Mesothelial cell of epicardium (in vitro differentiated cells): ENCODE data around the gene IGDCC3. TPM values are rescaled to one million over a fixed set of nuclear protein-coding genes. Genes with fewer than 3 reads are reported as not detected.

Experiments used
- DNase-seq, 2 experiments: peaks; one replicate each; pipeline ENCODE4 v3.0.0; 2021; ENCODE audit warnings: low spot score in 2 of 2; ENCODE audit not compliant: unreplicated experiment in 2 of 2
- H3K27ac Mint-ChIP-seq: 2 replicates; pipeline ENCODE4 v1.8.0; 2021; ENCODE audit warnings: mixed read lengths
- H3K27me3 Mint-ChIP-seq: 2 replicates; pipeline ENCODE4 v1.8.0; 2021; ENCODE audit warnings: low read depth, mixed read lengths
- H3K36me3 Mint-ChIP-seq: 2 replicates; pipeline ENCODE4 v1.8.0; 2021; ENCODE audit warnings: mixed read lengths
- H3K4me1 Mint-ChIP-seq: 2 replicates; pipeline ENCODE4 v1.8.0; 2021; ENCODE audit warnings: mixed read lengths
- H3K4me3 Mint-ChIP-seq: 2 replicates; pipeline ENCODE4 v1.8.0; 2021; ENCODE audit warnings: mild to moderate bottlenecking, moderate library complexity, mixed read lengths
- H3K9me3 Mint-ChIP-seq: 2 replicates; pipeline ENCODE4 v1.8.0; 2021; ENCODE audit warnings: mixed read lengths
- CTCF ChIP-seq: fragments of 200-600 bp; sonication (generic); IDR thresholded peaks from one replicate; pipeline ENCODE4 v1.5.0; 2021; ENCODE audit warnings: antibody characterized with exemption; ENCODE audit not compliant: unreplicated experiment
- total RNA-seq: library from RNA; stranded (reverse); gene quantifications from 3 replicates; pipeline ENCODE4 v1.2.1, GENCODE V29; 2021

Gene IGDCC3
- total RNA-seq, 1 donor from 2014 or later = 35.1 TPM

GRCh38 chr15:65337436-65338070, 40.2 kb downstream of the IGDCC3 start:
- Mint-ChIP-seq H3K4me3 (no peak overlapping the region), H3K27me3 (no peaks in the 10 kb centered on the region), H3K4me1 (peaks cover 47% of the 10 kb centered on the region), H3K27ac (peak overlapping the region; percentile 48), H3K9me3 (no peaks in the 10 kb centered on the region), H3K36me3 (no peaks in the 10 kb centered on the region)
- no peak for TF ChIP-seq CTCF
- no peak for DNase-seq

DNA sequence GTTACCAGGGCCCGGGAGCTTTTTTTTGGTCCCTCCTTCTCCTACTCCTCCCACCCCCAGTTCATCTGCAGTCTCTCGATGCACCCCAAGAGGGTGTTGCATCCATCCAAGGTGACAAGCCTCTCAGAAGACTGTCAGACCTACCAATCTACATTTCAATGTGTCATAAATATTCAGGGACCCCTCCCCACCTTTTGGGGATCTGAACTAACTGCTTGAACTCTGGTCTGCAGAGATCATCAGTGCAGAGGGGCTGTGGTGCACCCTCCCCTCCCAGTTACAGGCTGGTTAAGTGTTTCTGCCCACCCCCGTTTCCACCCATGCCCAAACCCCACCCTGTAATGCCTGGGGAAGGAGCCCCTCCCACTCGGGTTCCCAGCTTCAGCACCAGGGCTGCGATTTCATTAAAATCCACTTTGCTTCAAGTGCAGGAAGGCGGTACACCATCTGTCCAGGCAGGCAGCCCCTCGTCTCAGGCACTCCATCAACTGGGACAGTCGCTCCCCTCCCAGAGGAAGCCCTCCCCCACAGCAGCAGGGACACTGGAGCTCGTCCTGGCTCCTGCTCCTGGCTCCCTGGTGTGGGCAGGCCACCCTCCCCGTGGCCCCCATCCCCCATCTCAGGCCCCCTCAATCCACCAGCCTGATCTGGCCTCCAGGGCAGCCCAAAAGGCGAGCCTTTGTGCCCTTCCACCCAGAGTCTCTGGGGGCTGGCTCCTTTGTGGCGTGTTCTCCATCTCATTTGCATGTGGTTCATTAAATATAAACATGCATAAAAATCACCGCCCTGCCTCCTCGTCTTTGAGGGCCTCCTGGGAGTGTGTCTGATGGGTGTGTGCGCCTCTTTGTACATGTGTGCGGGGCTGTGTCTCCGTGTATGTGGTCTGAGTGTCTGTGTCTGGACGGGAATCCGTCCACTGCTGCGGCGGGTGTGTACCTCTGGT, 41.0 kb downstream of the IGDCC3 start:
- no peak for DNase-seq
- peaks cover 47% of the 10 kb centered on the region for H3K4me1 Mint-ChIP-seq
- H3K4me3 Mint-ChIP-seq = no peak overlapping the region
- no peaks in the 10 kb centered on the region for H3K9me3 Mint-ChIP-seq
- H3K36me3 Mint-ChIP-seq = peaks cover 2% of the 10 kb centered on the region
- no peaks in the 10 kb centered on the region for H3K27me3 Mint-ChIP-seq
- no peak for TF ChIP-seq CTCF
- H3K27ac Mint-ChIP-seq = peak overlapping the region; percentile 48

- no peaks in the 10 kb centered on the region for H3K9me3 Mint-ChIP-seq
- no peak for DNase-seq
- H3K4me1 Mint-ChIP-seq = peaks cover 45% of the 10 kb centered on the region
- no peak overlapping the region for H3K27ac Mint-ChIP-seq
- no peaks in the 10 kb centered on the region for H3K27me3 Mint-ChIP-seq
- no peak for TF ChIP-seq CTCF
- H3K4me3 Mint-ChIP-seq = no peak overlapping the region
- peaks cover 7% of the 10 kb centered on the region for H3K36me3 Mint-ChIP-seq
Measured at GRCh38 chr15:65335278-65336055, 42.3 kb downstream of the IGDCC3 start.

DNA sequence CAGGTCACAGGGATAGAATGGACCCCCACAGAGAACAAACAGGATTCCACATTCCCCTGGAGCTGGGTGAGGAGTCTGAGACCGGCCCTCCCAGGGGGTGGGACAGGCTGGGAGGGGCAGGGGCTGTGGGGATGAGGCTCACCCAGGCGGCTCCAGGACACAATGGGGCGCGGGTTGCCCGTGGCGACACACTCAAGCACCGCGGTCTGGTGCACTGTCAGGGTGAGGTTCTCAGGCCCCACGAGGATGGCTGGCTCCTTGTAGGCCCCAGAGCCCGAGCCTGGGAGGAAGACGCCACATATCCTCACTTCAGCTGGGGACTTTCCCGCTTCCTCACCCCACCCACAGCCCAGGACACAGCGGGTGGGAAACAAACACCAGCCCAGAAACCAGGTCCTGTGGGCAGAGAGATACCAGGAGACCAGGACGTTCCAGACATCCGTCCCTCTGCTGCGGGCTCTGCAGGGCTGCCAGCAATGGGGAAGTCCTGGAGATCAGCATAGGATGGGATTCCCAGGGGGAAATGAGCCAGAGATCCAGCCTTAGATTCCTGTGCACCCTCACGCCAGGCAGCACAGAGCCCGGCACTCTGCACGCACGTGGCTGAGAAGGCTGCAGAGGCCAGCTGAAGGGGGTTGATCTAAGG, 43.1 kb downstream of the IGDCC3 start:
- Mint-ChIP-seq H3K4me3 (no peak overlapping the region), H3K9me3 (no peaks in the 10 kb centered on the region), H3K27me3 (no peaks in the 10 kb centered on the region), H3K36me3 (peaks cover 12% of the 10 kb centered on the region), H3K4me1 (peaks cover 37% of the 10 kb centered on the region), H3K27ac (no peak overlapping the region)
- DNase-seq = no peak
- no peak for TF ChIP-seq CTCF

DNA sequence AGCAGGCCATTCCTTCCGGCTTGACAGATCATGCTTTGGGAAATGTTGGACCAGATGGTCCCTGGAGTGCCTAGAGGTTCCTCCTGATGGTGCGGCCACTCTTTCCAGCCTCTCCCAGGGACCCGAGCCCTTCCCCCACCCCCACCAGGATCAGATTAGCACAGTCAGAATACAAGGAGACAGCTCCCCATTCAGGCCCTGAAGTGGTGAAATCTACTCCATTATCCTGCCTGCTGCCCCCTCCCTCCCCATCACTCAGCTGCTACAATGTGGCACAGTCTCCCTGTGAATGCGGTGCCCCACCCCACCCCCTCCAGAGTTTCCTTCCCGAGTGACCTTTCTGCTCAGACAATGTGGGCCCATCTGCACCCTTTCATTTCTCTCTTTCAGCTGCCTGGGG, 43.9 kb downstream of the IGDCC3 start:
- Mint-ChIP-seq H3K27me3 (no peaks in the 10 kb centered on the region), H3K4me3 (no peak overlapping the region), H3K4me1 (peaks cover 34% of the 10 kb centered on the region), H3K9me3 (no peaks in the 10 kb centered on the region), H3K27ac (no peak overlapping the region), H3K36me3 (peaks cover 14% of the 10 kb centered on the region)
- no peak for DNase-seq
- TF ChIP-seq CTCF = no peak
